ENCODE results near the gene GRM4.
"Not testable (repeated sequence)": the region's sequence is repeated elsewhere in the genome, so short reads cannot be mapped to it uniquely, and the experiment has no call there.

Gene GRM4

GRCh38 chr6:34146021-34146782 lies at the start of gene GRM4:
Gene GRM4, minus strand, starts transcription at chr6:34146087. Its CDS starts 12,591 bp downstream, at chr6:34133496.
- DNase-seq = no peak

- DNase-seq = no peak
Measured at GRCh38 chr6:34194772-34195171, 48.9 kb upstream of the GRM4 start.

- peak in 1 of 14 donors; percentile 9 for DNase-seq
Measured at GRCh38 chr6:34190504-34191122, 44.7 kb upstream of the GRM4 start.

GRCh38 chr6:34189806-34190503 lies 44.1 kb upstream of the GRM4 start:
- DNase-seq = no peak

- not testable (repeated sequence) for DNase-seq
Measured at GRCh38 chr6:34184726-34185125, 38.8 kb upstream of the GRM4 start.

- no peak for DNase-seq
Measured at GRCh38 chr6:34182751-34183531, 37.1 kb upstream of the GRM4 start.

- no peak for DNase-seq
Measured at GRCh38 chr6:34181908-34182307, 36.0 kb upstream of the GRM4 start.

- DNase-seq = no peak
Measured at GRCh38 chr6:34179106-34179720, 33.3 kb upstream of the GRM4 start.

GRCh38 chr6:34178357-34179105 lies 32.6 kb upstream of the GRM4 start:
- DNase-seq = no peak

- no peak for DNase-seq
Measured at GRCh38 chr6:34177181-34177591, 31.3 kb upstream of the GRM4 start.

- DNase-seq = no peak
Measured at GRCh38 chr6:34176261-34177031, 30.6 kb upstream of the GRM4 start.

GRCh38 chr6:34174846-34175399 lies 29.0 kb upstream of the GRM4 start:
- DNase-seq = no peak

- DNase-seq = no peak
Measured at GRCh38 chr6:34172961-34173775, 27.3 kb upstream of the GRM4 start.

- no peak for DNase-seq
Measured at GRCh38 chr6:34170346-34170745, 24.5 kb upstream of the GRM4 start.

GRCh38 chr6:34169897-34170296 lies 24.0 kb upstream of the GRM4 start:
- no peak for DNase-seq

GRCh38 chr6:34161857-34162515 lies 16.1 kb upstream of the GRM4 start:
- no peak for DNase-seq

- DNase-seq = no peak
Measured at GRCh38 chr6:34159844-34160243, 14.0 kb upstream of the GRM4 start.

- DNase-seq = no peak
Measured at GRCh38 chr6:34158876-34159275, 13.0 kb upstream of the GRM4 start.

- no peak for DNase-seq
Measured at GRCh38 chr6:34157851-34158250, 12.0 kb upstream of the GRM4 start.
